PC-3 (cell line): ENCODE results near the gene MCHR2.

Experiments used
- CTCF ChIP-seq: fragments of 300-600 bp; sonication (generic); conservative IDR thresholded peaks from 2 replicates; pipeline ENCODE4 v1.5.1; 2017; ENCODE audit warnings: antibody characterized with exemption, low read depth, mild to moderate bottlenecking, low read length
- EZH2 ChIP-seq: fragments of 300-600 bp; sonication (generic); IDR thresholded peaks from one replicate; pipeline ENCODE4 v1.6.1; 2017; ENCODE audit warnings: antibody characterized with exemption, mild to moderate bottlenecking, low read length; ENCODE audit not compliant: unreplicated experiment

GRCh38 chr6:100008857-100009256, 14.8 kb upstream of the MCHR2 start:
- TF ChIP-seq CTCF (no peak), EZH2 (no peak)
